Hepatic stellate cell (primary cell): ENCODE measurements around the gene SHLD2.
"Not testable (repeated sequence)": the region's sequence is repeated elsewhere in the genome, so short reads cannot be mapped to it uniquely, and the experiment has no call there.

Experiments
- DNase-seq: peaks from one replicate; pipeline ENCODE4 v3.0.0; 2011; ENCODE audit warnings: low spot score

Gene SHLD2

DNA sequence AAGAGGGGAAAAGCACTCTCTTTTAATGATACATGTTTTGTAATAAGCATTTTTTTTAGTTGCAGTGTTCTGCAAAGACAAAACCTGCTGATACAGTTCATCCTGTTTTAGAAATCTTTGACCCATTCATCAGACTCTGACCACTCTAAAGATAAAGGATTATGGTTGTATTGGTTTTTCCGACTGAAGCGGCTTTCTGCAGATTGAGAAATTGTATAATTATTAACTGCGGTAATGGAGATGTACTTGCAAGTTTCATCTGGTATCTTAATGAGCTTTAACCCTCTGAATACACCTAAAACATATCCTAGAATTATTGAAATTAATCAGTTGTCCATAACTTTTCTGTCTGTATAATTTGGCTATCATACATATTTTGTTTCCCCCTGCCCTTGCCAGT, 50.6 kb downstream of the SHLD2 start:
- DNase-seq = not testable (repeated sequence)

DNA sequence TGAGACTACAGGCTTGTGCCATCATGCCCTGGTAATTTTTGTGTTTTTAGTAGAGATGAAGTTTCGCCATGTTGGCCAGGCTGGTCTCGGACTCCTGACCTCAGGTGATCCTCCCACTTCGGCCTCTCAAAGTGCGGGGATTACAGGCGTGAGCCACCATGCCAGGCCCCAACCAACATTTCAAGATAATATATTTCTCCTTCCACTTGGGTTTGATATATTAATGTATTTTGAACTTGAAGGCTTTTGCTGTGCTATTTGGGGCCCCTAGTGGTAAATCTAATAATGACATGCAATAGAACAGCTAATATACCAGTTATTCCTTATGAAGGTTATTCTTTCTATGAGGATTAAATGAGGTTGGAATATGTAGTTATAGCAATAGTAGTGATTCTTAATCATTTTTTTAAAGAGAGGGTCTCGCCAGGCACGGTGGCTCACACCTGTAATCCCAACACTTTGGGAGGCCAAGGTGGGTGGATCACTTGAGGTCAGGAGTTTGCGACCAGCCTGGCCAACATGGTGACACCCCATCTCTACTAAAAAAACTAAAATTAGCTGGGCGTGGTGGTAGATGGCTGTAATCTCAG, 54.1 kb downstream of the SHLD2 start:
- not testable (repeated sequence) for DNase-seq

GRCh38 chr10:87151516-87151915, 56.5 kb downstream of the SHLD2 start:
- DNase-seq = not testable (repeated sequence)

- DNase-seq = not testable (repeated sequence)
Measured at GRCh38 chr10:87156841-87157240, 61.8 kb downstream of the SHLD2 start.

DNA sequence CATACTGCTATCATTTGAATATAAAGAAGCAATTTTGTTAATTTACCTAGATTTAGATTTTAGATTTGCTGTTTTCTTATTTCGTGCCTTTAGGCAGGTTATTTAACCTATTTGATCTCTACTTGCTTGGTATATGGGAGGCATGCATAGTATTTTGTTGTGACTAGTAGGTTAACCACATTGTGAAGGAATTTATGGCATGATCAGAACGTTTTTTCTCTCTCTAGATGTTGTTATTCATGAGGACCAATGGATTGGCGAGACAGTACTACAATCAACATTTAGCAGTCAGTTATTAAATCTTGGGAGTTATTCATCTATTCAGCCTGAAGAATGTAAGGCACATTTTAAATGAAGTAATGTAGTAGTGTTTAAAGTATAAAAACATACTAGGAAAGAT, 62.8 kb downstream of the SHLD2 start:
- DNase-seq = peak; percentile 35

DNA sequence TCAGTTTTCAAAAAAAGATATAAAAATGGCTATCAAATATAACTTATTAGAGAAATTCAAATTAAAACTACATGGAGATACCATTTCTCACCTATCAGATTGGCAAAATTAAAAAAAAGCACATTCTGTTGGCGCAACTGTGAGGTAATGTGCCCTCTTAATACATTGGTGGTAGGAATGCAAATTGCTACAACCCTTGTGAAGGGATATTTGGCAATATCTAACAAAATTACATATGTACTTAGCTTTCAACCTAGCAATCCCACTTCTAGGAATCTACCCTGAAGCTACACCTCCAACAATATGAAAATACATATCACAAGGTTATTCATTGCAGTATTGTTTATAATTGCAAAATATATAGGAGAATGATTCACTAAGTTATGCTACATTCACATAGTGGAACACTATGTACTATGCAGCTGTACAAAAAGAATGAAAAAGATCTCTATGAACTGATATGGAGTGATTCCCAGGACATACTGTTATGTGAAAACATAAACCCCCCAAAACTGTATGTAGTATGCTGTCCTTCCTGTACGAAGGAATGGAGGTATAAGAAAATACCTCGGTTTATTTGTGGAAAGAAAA, 67.8 kb downstream of the SHLD2 start:
- not testable (repeated sequence) for DNase-seq

DNA sequence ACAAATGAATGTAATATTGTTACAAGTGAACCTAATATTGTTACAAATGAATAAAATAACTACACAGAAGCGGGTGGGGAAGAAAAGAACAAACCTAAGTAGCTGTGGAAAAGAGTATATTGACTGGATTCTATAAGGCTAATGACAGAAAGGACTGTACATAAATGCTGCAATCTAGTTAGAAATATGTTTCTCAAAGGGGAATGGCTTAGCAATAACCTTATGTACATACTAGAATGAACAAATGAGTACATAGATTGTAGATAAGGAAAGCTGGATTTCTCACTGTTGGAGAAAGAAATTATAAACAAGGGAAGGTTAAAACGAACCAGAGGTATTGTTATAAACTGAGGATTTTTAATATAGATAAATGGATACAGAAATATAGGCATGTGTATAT, 68.4 kb downstream of the SHLD2 start:
- not testable (repeated sequence) for DNase-seq

GRCh38 chr10:87169857-87170256, 74.9 kb downstream of the SHLD2 start:
- DNase-seq = not testable (repeated sequence)

- DNase-seq = not testable (repeated sequence)
Measured at GRCh38 chr10:87170705-87171104, 75.7 kb downstream of the SHLD2 start.

- DNase-seq = not testable (repeated sequence)
Measured at GRCh38 chr10:87171670-87172069, 76.7 kb downstream of the SHLD2 start.

DNA sequence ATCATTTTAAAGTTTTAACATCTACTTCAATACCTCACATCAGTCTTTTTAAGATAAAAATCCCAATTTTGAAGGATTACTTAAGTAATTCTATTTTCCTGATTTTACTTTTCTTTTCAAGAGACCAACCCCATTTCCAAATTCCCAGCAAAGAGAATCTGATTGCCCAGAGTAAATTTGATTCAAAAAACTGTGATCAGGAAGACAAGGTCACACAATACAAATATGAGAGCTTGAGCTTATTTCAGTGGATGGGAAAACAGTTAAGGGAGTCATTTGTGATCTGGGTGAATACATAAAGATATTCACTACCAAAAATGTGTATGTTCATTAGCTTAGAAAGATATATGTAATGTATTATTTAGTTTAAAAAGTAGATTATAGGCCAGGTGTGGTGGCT, 77.2 kb downstream of the SHLD2 start:
- not testable (repeated sequence) for DNase-seq

DNA sequence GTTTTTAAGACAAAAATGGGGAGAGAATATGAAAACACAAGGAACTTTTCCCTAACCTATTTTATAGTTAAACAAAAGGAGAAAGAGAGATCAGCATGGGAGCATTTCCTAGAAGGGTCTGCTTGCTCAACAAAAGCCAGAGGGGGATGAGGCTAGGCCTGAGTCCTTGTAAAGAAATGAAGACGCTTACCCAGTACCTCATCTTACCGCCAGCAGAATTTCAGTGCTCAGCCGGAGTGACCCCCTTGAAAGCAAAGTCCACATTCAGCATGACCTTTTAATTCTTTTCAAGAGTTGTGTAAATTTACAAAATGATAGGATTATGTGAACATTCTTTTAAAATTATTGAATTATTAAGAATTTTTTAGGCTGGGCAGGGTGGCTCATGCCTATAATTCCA, 82.6 kb downstream of the SHLD2 start:
- DNase-seq = not testable (repeated sequence)

DNA sequence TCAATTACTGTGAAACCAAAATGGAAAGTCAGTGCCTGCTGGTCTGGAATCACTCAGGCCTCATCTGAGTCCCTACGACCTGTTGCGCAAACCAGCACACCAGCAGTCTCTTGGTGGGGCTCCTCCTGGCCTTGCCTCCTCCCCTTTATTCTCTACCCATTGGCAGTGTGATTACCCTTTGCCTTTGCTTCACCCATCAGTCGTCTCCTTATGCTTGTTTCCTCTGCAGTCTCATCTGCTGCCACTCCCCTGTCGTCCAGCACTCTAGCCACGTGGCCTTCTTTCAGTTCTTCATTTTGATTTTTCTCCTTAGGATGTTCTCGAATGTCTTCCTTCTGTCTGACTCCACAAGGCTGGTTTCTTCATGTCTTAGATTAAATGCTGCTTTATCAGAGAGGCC, 89.4 kb downstream of the SHLD2 start:
- not testable (repeated sequence) for DNase-seq

DNA sequence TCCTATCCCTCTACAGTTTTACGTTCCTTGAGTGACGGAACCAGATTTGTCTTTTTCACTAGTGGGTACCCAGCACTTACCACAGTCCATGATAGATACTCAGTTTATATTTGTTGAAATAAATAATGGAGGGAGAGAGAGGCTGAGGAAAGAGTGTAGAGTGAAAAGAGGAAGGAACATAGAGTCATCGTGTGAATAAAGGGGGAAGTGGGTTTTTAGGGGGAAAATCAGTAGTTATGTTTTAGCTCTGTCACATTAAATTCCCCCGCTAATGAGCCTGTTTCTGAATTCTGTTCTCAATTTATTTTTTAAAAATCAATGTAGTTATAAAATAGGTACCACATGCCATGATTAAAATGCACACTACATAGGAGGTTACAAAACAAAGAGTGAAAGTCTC, 91.0 kb downstream of the SHLD2 start:
- DNase-seq = not testable (repeated sequence)

DNA sequence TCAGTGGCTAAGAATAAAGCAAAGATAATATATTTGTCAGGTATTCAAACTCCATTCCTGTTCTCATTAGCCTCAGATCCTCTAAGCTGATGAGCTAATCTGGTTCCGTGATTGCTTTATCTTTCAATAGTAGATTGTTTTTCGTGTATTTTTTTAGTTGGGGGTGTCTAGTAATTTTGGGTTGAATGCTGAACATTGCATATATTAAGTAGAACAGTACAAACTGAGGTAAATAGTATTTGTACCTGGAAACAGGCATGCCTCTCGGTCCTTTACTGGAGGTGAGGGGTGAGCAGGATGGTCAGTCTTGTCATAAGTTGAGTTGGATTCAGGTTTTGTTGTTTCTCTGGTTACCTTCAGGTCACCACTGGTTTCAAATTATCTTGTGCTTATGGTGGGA, 92.6 kb downstream of the SHLD2 start:
- DNase-seq = not testable (repeated sequence)

DNA sequence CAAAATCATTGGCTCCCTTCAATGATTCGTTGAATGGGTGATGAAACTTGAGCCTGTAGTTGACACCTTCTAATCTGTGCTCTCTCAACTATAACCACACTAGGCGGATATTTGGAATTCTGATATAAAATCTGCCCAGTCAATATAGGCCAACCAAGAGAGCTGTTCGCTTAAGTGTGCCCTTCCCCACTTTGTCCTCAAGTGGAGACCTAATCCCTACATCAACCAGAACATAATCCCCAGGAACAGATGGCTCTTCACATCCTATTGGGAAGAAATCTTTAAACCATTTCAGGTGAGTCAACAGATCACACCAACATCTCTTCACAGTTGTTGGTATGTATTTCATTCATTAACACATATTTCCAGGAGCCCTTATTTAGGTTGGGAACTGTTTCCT, 96.8 kb downstream of the SHLD2 start:
- not testable (repeated sequence) for DNase-seq

DNA sequence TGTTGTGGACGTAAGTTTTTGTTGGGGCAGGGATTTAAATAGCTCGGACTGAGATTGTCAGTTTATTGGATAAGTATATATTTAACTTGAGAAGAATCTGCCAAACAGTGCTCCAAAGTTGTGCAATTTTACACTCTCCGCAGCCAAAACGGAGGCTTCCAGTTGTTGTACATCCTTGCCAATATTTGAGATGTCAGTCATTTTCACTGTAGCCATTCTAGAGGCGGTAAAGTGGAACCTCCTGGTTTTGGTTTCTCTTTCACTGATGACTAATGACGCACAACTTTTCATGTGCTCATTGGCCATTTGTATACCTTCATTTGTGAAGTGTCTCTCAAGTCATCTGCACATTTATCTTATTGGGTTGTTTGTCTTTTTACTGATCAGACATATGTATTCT, 105.9 kb downstream of the SHLD2 start:
- not testable (repeated sequence) for DNase-seq

DNA sequence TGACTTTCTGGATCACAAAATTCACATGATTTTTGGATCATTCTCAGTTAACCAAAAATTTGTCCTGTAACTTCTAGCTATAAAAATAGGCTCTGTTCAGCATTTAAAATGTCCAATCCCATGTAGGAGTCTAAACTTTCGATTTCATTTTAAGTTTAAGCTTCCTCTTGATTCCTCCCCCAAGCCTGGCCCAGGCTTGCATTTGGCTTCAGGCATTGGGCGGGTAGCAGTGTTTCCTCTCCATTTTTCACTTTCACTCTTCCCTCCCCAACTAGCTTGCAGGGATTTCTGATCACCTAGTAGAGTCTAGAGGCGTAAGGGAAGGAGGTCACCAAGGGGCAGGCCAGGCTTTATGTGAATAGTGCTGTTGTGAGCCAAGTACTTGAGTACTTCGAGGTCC, 109.8 kb downstream of the SHLD2 start:
- not testable (repeated sequence) for DNase-seq

DNA sequence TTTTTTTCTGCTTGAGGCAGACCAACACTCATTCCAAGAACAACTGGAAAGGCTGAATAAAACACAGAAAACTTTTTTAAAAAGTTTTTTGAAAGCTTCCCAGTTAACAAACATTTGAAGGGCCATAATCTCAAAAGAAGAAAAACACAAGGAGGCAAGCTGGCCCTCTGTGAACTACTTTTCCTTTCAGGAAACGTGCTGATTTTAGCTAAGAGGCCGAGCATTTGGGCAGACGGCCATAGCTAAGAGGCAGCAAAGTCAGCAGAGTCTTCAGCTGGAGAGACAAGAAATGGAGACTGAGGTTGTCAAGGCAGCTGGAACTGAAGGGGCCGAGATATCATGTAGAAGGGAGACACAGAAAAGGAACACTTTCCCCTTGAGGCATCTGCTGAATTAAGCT, 111.9 kb downstream of the SHLD2 start:
- DNase-seq = not testable (repeated sequence)

DNA sequence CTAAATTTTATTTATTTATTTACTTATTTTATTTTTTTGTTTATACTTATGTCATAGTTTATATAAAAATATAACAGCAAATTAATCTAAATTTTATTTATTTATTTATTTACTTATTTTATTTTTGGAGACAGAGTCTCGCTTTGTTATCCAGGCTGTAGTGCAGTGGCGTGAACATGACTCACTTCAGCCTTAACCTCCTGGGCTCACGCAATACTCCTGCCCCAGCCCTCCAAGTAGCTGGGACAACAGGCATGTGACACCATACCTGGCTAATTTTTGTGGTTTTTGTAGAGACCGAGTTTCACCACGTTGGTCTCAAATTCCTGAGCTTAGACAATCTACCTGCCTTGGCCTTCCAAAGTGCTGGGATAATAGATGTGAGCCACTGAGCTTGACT, 115.3 kb downstream of the SHLD2 start:
- not testable (repeated sequence) for DNase-seq

DNA sequence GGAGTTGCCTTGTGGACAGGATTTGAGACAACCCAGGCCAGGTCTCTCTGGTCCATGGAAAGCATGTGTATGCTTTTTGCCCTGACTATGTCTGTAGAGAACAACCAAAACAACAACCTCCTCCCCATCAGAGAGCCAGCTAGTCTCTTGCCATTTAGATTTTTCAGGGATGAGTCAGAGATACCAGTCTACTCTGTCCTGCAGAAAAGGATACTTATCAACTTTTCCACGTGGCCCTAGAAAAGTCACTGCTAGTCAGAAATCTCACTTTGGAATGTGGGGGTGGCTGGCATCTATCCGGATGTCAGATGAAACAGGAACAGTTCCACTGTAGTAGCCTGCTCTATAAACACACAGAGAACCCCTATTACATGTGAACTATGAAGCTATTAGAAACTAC, 116.8 kb downstream of the SHLD2 start:
- DNase-seq = peak; percentile 56

GRCh38 chr10:87213150-87213765, 118.3 kb downstream of the SHLD2 start:
- not testable (repeated sequence) for DNase-seq

DNA sequence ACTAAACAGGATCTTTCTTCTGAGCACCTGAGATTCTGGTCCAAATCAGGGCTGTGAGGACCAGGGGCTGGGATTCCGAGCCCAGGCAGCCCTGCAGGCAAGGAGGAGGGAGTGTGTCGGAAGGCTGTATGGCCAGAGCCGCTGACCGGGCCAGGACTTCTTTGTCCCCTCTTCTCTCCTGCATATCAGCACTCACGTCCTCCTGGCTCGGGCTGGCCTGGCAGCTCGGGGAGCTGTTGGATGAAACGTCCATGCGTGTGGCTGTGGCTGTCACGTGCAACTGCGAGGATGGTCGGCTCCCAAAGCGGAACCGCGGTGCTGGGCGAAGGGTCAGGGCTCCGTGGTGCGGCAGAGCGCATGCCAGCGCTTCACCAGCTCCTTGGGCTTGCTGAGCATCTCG, 118.8 kb downstream of the SHLD2 start:
- DNase-seq = not testable (repeated sequence)

DNA sequence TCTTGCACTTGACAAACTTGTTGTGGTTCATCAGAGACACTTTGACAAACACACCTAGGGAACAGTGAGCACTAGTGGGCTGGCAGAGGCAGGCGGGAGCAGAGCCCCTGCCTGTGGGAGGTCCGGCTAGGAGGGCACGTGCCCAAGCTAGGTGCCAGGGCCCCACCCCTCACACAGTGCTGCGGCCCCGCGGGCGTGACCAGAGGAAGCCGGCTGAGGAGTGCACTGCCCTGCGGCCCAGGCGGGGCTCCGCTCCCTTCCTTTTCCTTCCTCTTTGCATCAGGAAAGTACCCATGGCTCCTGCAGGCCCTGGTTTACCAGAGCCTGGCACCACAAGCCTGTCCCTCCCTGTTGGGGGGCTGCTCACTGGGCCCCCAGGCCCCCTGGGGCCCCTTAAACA, 121.1 kb downstream of the SHLD2 start:
- not testable (repeated sequence) for DNase-seq
